Caco-2 (cell line): ENCODE measurements around the gene AK5. TPM values are rescaled to one million over a fixed set of nuclear protein-coding genes. Genes with fewer than 3 reads are reported as not detected.

Experiments
- BruUV-seq: library from RNA; stranded (reverse); fragments of 400-500 nt; replicated peaks from 2 replicates; lab custom pipeline; 2021; lab: Mats Ljungman, UMichigan
- CTCF ChIA-PET: fragments of 300-600 bp; sonication (Branson Sonifier 250); formaldehyde crosslinking; loops from one replicate; lab custom pipeline; 2022; ENCODE audit warnings: antibody characterized with exemption; lab: Charles Lee
- POLR2A ChIA-PET: fragments of 300-600 bp; sonication (Branson Sonifier 250); formaldehyde crosslinking; loops from one replicate; lab custom pipeline; 2022; ENCODE audit warnings: antibody characterized with exemption; lab: Charles Lee
- DNase-seq, 2 experiments: peaks; one replicate each; pipeline versions ENCODE4 v3.0.0 to v3.0.0-alpha.2; 2020 to 2022
- H3K27me3 ChIP-seq: replicated peaks from 2 replicates; pipeline ENCODE4 v1.6.0; 2011; ENCODE audit warnings: low read length; ENCODE audit not compliant: control insufficient read depth, insufficient read depth
- H3K36me3 ChIP-seq: 2 replicates; pipeline ENCODE4 v1.5.1; 2011; ENCODE audit warnings: low read length; ENCODE audit not compliant: control insufficient read depth, insufficient read depth
- H3K4me1 ChIP-seq: fragments of 250-450 bp; sonication (Bioruptor Pico); 2 replicates; pipeline ENCODE4 v1.5.1; 2020; ENCODE audit warnings: mild to moderate bottlenecking
- H3K4me3 ChIP-seq: 2 replicates; pipeline ENCODE4 v1.5.1; 2011; ENCODE audit warnings: low read depth, mild to moderate bottlenecking, control low read depth, low read length
- H3K9me3 ChIP-seq: fragments of 250-450 bp; sonication (Bioruptor Pico); 2 replicates; pipeline ENCODE4 v1.5.1; 2020; ENCODE audit warnings: mild to moderate bottlenecking, moderate library complexity
- H3K27ac Mint-ChIP-seq: one replicate; pipeline ENCODE4 v1.8.0; 2022; ENCODE audit warnings: mixed read lengths; ENCODE audit not compliant: unreplicated experiment
- H3K27me3 Mint-ChIP-seq: one replicate; pipeline ENCODE4 v1.8.0; 2022; ENCODE audit warnings: mixed read lengths; ENCODE audit not compliant: insufficient read depth, unreplicated experiment
- H3K36me3 Mint-ChIP-seq: one replicate; pipeline ENCODE4 v1.8.0; 2022; ENCODE audit warnings: mild to moderate bottlenecking, mixed read lengths; ENCODE audit not compliant: insufficient read depth, unreplicated experiment
- H3K4me1 Mint-ChIP-seq: one replicate; pipeline ENCODE4 v1.8.0; 2022; ENCODE audit warnings: low read depth, mixed read lengths; ENCODE audit not compliant: unreplicated experiment
- H3K4me3 Mint-ChIP-seq: one replicate; pipeline ENCODE4 v1.8.0; 2022; ENCODE audit warnings: mild to moderate bottlenecking, moderate library complexity, mixed read lengths; ENCODE audit not compliant: unreplicated experiment
- H3K9me3 Mint-ChIP-seq: one replicate; pipeline ENCODE4 v1.8.0; 2022; ENCODE audit warnings: mixed read lengths; ENCODE audit not compliant: unreplicated experiment
- intact Hi-C: fragments of 100-400 bp; cut with micrococcal nuclease; formaldehyde crosslinking; loops from one replicate; pipeline ENCODE4 v1.10.0; 2022; ENCODE audit not compliant: unreplicated experiment
- total RNA-seq: library from RNA; stranded (reverse); gene quantifications from 2 replicates; pipeline ENCODE4 v1.2.3, GENCODE V29; 2022
- TF ChIP-seq, protein P1 (sequence below), 2 experiments: fragments of 200-600 bp in 1 of 2; IDR thresholded peaks; 1 replicate in 1 of 2; 2 replicates in 1 of 2; pipeline versions ENCODE4 v1.5.1 to v1.8.0; 2011 to 2022; ENCODE audit warnings: antibody characterized with exemption in 1 of 2, control low read depth in 1 of 2, inconsistent platforms in 1 of 2, low read depth in 1 of 2, low read length in 1 of 2, mild to moderate bottlenecking in 1 of 2, moderate library complexity in 1 of 2; ENCODE audit not compliant: insufficient read depth in 1 of 2, severe bottlenecking in 1 of 2, unreplicated experiment in 1 of 2

The AK5 gene
- total RNA-seq, 1 experiment from 2014 or later: not detected

- Mint-ChIP-seq H3K9me3 (no peaks in the 10 kb centered on the region), H3K4me3 (no peak overlapping the region), H3K36me3 (no peaks in the 10 kb centered on the region), H3K27me3 (peaks cover 4% of the 10 kb centered on the region), H3K27ac (no peak overlapping the region), H3K4me1 (peaks cover 6% of the 10 kb centered on the region)
- BruUV-seq: no TSS peak
- ChIA-PET CTCF (no interaction called here), POLR2A (no interaction called here)
- TF ChIP-seq, protein P1, sequence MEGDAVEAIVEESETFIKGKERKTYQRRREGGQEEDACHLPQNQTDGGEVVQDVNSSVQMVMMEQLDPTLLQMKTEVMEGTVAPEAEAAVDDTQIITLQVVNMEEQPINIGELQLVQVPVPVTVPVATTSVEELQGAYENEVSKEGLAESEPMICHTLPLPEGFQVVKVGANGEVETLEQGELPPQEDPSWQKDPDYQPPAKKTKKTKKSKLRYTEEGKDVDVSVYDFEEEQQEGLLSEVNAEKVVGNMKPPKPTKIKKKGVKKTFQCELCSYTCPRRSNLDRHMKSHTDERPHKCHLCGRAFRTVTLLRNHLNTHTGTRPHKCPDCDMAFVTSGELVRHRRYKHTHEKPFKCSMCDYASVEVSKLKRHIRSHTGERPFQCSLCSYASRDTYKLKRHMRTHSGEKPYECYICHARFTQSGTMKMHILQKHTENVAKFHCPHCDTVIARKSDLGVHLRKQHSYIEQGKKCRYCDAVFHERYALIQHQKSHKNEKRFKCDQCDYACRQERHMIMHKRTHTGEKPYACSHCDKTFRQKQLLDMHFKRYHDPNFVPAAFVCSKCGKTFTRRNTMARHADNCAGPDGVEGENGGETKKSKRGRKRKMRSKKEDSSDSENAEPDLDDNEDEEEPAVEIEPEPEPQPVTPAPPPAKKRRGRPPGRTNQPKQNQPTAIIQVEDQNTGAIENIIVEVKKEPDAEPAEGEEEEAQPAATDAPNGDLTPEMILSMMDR (IDR thresholded peaks at IDR 0.05; ENCODE audit: insufficient read depth in 1 of 2, low read depth in 1 of 2, low read length in 1 of 2, severe bottlenecking in 1 of 2, unreplicated experiment in 1 of 2): no peak
- intact Hi-C loops: no loop called here
- DNase-seq: no peak
- Histone ChIP-seq H3K27me3 (no peaks in the 10 kb centered on the region), H3K4me3 (no peak overlapping the region), H3K4me1 (no peaks in the 10 kb centered on the region), H3K9me3 (no peaks in the 10 kb centered on the region), H3K36me3 (no peaks in the 10 kb centered on the region)
Observed at GRCh38 chr1:77394166-77394565, 112.3 kb downstream of the AK5 start.

DNA sequence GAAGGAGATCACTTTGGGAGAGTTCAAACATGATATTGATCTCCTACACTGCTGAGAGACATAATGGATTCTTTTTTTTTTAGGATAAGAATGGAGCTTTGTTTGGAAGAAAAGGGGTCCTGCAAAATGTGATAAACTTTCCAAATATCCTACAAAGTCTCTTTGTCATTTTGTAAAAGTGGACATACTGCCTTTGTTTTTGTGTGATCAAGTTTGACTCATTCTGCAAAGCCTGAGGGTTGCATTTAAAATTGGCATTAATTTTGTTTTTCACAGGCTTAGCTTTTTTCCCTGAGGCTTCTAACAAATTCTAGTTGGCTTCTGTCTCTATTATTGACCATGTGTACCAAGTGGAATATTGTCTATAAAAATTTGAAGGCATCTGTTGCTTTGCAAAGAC lies 113.2 kb downstream of the AK5 start:
- TF ChIP-seq, protein P1 (IDR thresholded peaks at IDR 0.05; ENCODE audit: insufficient read depth in 1 of 2, low read depth in 1 of 2, low read length in 1 of 2, severe bottlenecking in 1 of 2, unreplicated experiment in 1 of 2): no peak
- no peaks in the 10 kb centered on the region for H3K27me3 ChIP-seq
- no peak overlapping the region for H3K27ac Mint-ChIP-seq
- no TSS peak for BruUV-seq
- no peaks in the 10 kb centered on the region for H3K9me3 Mint-ChIP-seq
- H3K27me3 Mint-ChIP-seq: peaks cover 3% of the 10 kb centered on the region
- intact Hi-C loops: no loop called here
- no peaks in the 10 kb centered on the region for H3K9me3 ChIP-seq
- peaks cover 6% of the 10 kb centered on the region for H3K4me1 Mint-ChIP-seq
- DNase-seq: no peak
- no peaks in the 10 kb centered on the region for H3K36me3 Mint-ChIP-seq
- POLR2A ChIA-PET: no interaction called here
- no peaks in the 10 kb centered on the region for H3K4me1 ChIP-seq
- H3K36me3 ChIP-seq: no peaks in the 10 kb centered on the region
- H3K4me3 ChIP-seq: no peak overlapping the region
- no peak overlapping the region for H3K4me3 Mint-ChIP-seq
- CTCF ChIA-PET: no interaction called here

GRCh38 chr1:77398152-77398551 lies 116.3 kb downstream of the AK5 start:
- no peak overlapping the region for H3K4me3 Mint-ChIP-seq
- TF ChIP-seq, protein P1 (IDR thresholded peaks at IDR 0.05; ENCODE audit: insufficient read depth in 1 of 2, low read depth in 1 of 2, low read length in 1 of 2, severe bottlenecking in 1 of 2, unreplicated experiment in 1 of 2): no peak
- no TSS peak for BruUV-seq
- no peaks in the 10 kb centered on the region for H3K36me3 ChIP-seq
- DNase-seq: no peak
- ChIA-PET CTCF (no interaction called here), POLR2A (no interaction called here)
- H3K4me1 ChIP-seq: no peaks in the 10 kb centered on the region
- no peaks in the 10 kb centered on the region for H3K9me3 Mint-ChIP-seq
- no peak overlapping the region for H3K27ac Mint-ChIP-seq
- H3K27me3 Mint-ChIP-seq: peaks cover 3% of the 10 kb centered on the region
- peaks cover 6% of the 10 kb centered on the region for H3K4me1 Mint-ChIP-seq
- no peaks in the 10 kb centered on the region for H3K9me3 ChIP-seq
- intact Hi-C loops: no loop called here
- H3K36me3 Mint-ChIP-seq: no peaks in the 10 kb centered on the region
- H3K4me3 ChIP-seq: no peak overlapping the region
- H3K27me3 ChIP-seq: no peaks in the 10 kb centered on the region
